Caco-2 (cell line): ENCODE measurements around the gene TRAF7. TPM values are rescaled to one million over a fixed set of nuclear protein-coding genes. Genes with fewer than 3 reads are reported as not detected.

Experiments used
- BruUV-seq: library from RNA; stranded (reverse); fragments of 400-500 nt; replicated peaks from 2 replicates; lab custom pipeline; 2021; lab: Mats Ljungman, UMichigan
- CTCF ChIA-PET: fragments of 300-600 bp; sonication (Branson Sonifier 250); formaldehyde crosslinking; loops from one replicate; lab custom pipeline; 2022; ENCODE audit warnings: antibody characterized with exemption; lab: Charles Lee
- POLR2A ChIA-PET: fragments of 300-600 bp; sonication (Branson Sonifier 250); formaldehyde crosslinking; loops from one replicate; lab custom pipeline; 2022; ENCODE audit warnings: antibody characterized with exemption; lab: Charles Lee
- DNase-seq, 2 experiments: peaks; one replicate each; pipeline versions ENCODE4 v3.0.0 to v3.0.0-alpha.2; 2020 to 2022
- H3K27me3 ChIP-seq: replicated peaks from 2 replicates; pipeline ENCODE4 v1.6.0; 2011; ENCODE audit warnings: low read length; ENCODE audit not compliant: control insufficient read depth, insufficient read depth
- H3K36me3 ChIP-seq: 2 replicates; pipeline ENCODE4 v1.5.1; 2011; ENCODE audit warnings: low read length; ENCODE audit not compliant: control insufficient read depth, insufficient read depth
- H3K4me1 ChIP-seq: fragments of 250-450 bp; sonication (Bioruptor Pico); 2 replicates; pipeline ENCODE4 v1.5.1; 2020; ENCODE audit warnings: mild to moderate bottlenecking
- H3K4me3 ChIP-seq: 2 replicates; pipeline ENCODE4 v1.5.1; 2011; ENCODE audit warnings: low read depth, mild to moderate bottlenecking, control low read depth, low read length
- H3K9me3 ChIP-seq: fragments of 250-450 bp; sonication (Bioruptor Pico); 2 replicates; pipeline ENCODE4 v1.5.1; 2020; ENCODE audit warnings: mild to moderate bottlenecking, moderate library complexity
- H3K27ac Mint-ChIP-seq: one replicate; pipeline ENCODE4 v1.8.0; 2022; ENCODE audit warnings: mixed read lengths; ENCODE audit not compliant: unreplicated experiment
- H3K27me3 Mint-ChIP-seq: one replicate; pipeline ENCODE4 v1.8.0; 2022; ENCODE audit warnings: mixed read lengths; ENCODE audit not compliant: insufficient read depth, unreplicated experiment
- H3K36me3 Mint-ChIP-seq: one replicate; pipeline ENCODE4 v1.8.0; 2022; ENCODE audit warnings: mild to moderate bottlenecking, mixed read lengths; ENCODE audit not compliant: insufficient read depth, unreplicated experiment
- H3K4me1 Mint-ChIP-seq: one replicate; pipeline ENCODE4 v1.8.0; 2022; ENCODE audit warnings: low read depth, mixed read lengths; ENCODE audit not compliant: unreplicated experiment
- H3K4me3 Mint-ChIP-seq: one replicate; pipeline ENCODE4 v1.8.0; 2022; ENCODE audit warnings: mild to moderate bottlenecking, moderate library complexity, mixed read lengths; ENCODE audit not compliant: unreplicated experiment
- H3K9me3 Mint-ChIP-seq: one replicate; pipeline ENCODE4 v1.8.0; 2022; ENCODE audit warnings: mixed read lengths; ENCODE audit not compliant: unreplicated experiment
- intact Hi-C: fragments of 100-400 bp; cut with micrococcal nuclease; formaldehyde crosslinking; loops from one replicate; pipeline ENCODE4 v1.10.0; 2022; ENCODE audit not compliant: unreplicated experiment
- total RNA-seq: library from RNA; stranded (reverse); gene quantifications from 2 replicates; pipeline ENCODE4 v1.2.3, GENCODE V29; 2022
- TF ChIP-seq, protein P1 (sequence below), 2 experiments: fragments of 200-600 bp in 1 of 2; IDR thresholded peaks; 1 replicate in 1 of 2; 2 replicates in 1 of 2; pipeline versions ENCODE4 v1.5.1 to v1.8.0; 2011 to 2022; ENCODE audit warnings: antibody characterized with exemption in 1 of 2, control low read depth in 1 of 2, inconsistent platforms in 1 of 2, low read depth in 1 of 2, low read length in 1 of 2, mild to moderate bottlenecking in 1 of 2, moderate library complexity in 1 of 2; ENCODE audit not compliant: insufficient read depth in 1 of 2, severe bottlenecking in 1 of 2, unreplicated experiment in 1 of 2

TRAF7 gene
- total RNA-seq, 1 experiment from 2014 or later = 66.3 TPM

DNA sequence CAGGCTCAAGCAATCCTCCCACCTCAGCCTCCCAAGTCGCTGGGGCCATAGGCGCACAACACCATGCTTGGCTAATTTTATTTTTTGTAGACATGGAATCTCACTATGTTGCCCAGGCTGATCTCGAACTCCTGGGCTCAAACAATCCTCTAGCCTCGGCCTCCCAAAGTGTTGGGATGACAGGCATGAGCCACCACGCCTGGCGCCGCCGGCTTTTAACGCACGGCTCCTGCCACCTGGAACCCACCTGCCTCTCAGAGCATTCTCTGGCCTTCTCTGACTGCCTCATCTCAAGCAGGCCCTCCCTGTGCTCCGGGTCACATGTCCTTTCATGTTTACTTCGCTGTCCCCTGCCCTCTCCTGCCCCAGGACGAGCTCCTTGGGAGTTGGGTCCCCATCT lies 30.5 kb downstream of the TRAF7 start:
- ChIA-PET POLR2A (interaction anchor here (0.6 kb wide), 1 partner anchor 129 kb away, joined by 5 read pairs; no protein-coding TSS in a partner anchor), CTCF (no interaction called here)
- H3K4me3 Mint-ChIP-seq = no peak overlapping the region
- no peaks in the 10 kb centered on the region for H3K27me3 ChIP-seq
- intact Hi-C loops = no loop called here
- H3K4me3 ChIP-seq = no peak overlapping the region
- no peaks in the 10 kb centered on the region for H3K9me3 Mint-ChIP-seq
- no peaks in the 10 kb centered on the region for H3K9me3 ChIP-seq
- no TSS peak for BruUV-seq
- no peaks in the 10 kb centered on the region for H3K27me3 Mint-ChIP-seq
- H3K27ac Mint-ChIP-seq = no peak overlapping the region
- TF ChIP-seq, protein P1, sequence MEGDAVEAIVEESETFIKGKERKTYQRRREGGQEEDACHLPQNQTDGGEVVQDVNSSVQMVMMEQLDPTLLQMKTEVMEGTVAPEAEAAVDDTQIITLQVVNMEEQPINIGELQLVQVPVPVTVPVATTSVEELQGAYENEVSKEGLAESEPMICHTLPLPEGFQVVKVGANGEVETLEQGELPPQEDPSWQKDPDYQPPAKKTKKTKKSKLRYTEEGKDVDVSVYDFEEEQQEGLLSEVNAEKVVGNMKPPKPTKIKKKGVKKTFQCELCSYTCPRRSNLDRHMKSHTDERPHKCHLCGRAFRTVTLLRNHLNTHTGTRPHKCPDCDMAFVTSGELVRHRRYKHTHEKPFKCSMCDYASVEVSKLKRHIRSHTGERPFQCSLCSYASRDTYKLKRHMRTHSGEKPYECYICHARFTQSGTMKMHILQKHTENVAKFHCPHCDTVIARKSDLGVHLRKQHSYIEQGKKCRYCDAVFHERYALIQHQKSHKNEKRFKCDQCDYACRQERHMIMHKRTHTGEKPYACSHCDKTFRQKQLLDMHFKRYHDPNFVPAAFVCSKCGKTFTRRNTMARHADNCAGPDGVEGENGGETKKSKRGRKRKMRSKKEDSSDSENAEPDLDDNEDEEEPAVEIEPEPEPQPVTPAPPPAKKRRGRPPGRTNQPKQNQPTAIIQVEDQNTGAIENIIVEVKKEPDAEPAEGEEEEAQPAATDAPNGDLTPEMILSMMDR (IDR thresholded peaks at IDR 0.05; ENCODE audit: insufficient read depth in 1 of 2, low read depth in 1 of 2, low read length in 1 of 2, severe bottlenecking in 1 of 2, unreplicated experiment in 1 of 2) = no peak
- peaks cover 14% of the 10 kb centered on the region for H3K36me3 Mint-ChIP-seq
- H3K36me3 ChIP-seq = no peaks in the 10 kb centered on the region; the same call in 1 of the 2 replicates
- no peak for DNase-seq
- H3K4me1 Mint-ChIP-seq = peaks cover 6% of the 10 kb centered on the region
- H3K4me1 ChIP-seq = no peaks in the 10 kb centered on the region

- intact Hi-C loops = no loop called here
- no peak for DNase-seq
- no peak overlapping the region for H3K4me3 ChIP-seq
- CTCF ChIA-PET = no interaction called here
- Mint-ChIP-seq H3K4me1 (peaks cover 6% of the 10 kb centered on the region), H3K4me3 (no peak overlapping the region), H3K27me3 (no peaks in the 10 kb centered on the region), H3K9me3 (no peaks in the 10 kb centered on the region), H3K36me3 (peaks cover 13% of the 10 kb centered on the region), H3K27ac (no peak overlapping the region)
- POLR2A ChIA-PET = interaction anchor here (0.6 kb wide), 1 partner anchor 130 kb away, joined by 5 read pairs; no protein-coding TSS in a partner anchor
- no TSS peak for BruUV-seq
- no peaks in the 10 kb centered on the region; the same call in 1 of the 2 replicates for H3K36me3 ChIP-seq
- TF ChIP-seq, protein P1 (IDR thresholded peaks at IDR 0.05; ENCODE audit: insufficient read depth in 1 of 2, low read depth in 1 of 2, low read length in 1 of 2, severe bottlenecking in 1 of 2, unreplicated experiment in 1 of 2) = no peak
- H3K9me3 ChIP-seq = no peaks in the 10 kb centered on the region
- H3K27me3 ChIP-seq = no peaks in the 10 kb centered on the region
- no peaks in the 10 kb centered on the region for H3K4me1 ChIP-seq
These were observed 30.9 kb downstream of the TRAF7 start for GRCh38 chr16:2186505-2186904.

DNA sequence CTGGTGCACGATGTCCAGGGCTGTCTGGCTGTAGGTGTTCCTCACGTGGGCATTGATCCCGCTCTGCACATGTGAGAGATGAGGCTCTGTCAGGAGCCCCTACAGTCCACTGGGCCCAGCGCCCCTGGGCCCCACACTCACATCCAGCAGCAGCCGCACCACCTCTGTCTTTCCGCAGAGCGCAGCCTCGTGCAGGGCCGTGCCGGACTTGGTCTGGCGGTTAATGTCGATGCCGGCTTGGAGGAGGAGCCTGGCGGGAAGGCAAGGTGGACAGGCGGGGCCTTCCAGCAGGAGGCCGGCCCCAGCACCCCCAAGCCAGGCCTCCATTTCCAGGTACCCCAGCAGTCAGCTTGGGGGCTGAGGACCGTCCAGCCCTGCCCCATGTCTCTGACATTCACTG lies 31.6 kb downstream of the TRAF7 start:
- H3K27me3 Mint-ChIP-seq = no peaks in the 10 kb centered on the region
- H3K4me1 Mint-ChIP-seq = no peaks in the 10 kb centered on the region
- no peak for DNase-seq
- Histone ChIP-seq H3K9me3 (no peaks in the 10 kb centered on the region), H3K36me3 (no peaks in the 10 kb centered on the region; the same call in 1 of the 2 replicates), H3K27me3 (no peaks in the 10 kb centered on the region), H3K4me1 (no peaks in the 10 kb centered on the region), H3K4me3 (no peak overlapping the region)
- no TSS peak for BruUV-seq
- CTCF ChIA-PET = interaction anchor here (0.6 kb wide), 1 partner anchor 1971 kb away, joined by 5 read pairs; no protein-coding TSS in a partner anchor
- intact Hi-C loops = no loop called here
- H3K4me3 Mint-ChIP-seq = no peak overlapping the region
- TF ChIP-seq, protein P1 (IDR thresholded peaks at IDR 0.05; ENCODE audit: insufficient read depth in 1 of 2, low read depth in 1 of 2, low read length in 1 of 2, severe bottlenecking in 1 of 2, unreplicated experiment in 1 of 2) = no peak
- H3K27ac Mint-ChIP-seq = no peak overlapping the region
- peaks cover 6% of the 10 kb centered on the region for H3K36me3 Mint-ChIP-seq
- POLR2A ChIA-PET = no interaction called here
- no peaks in the 10 kb centered on the region for H3K9me3 Mint-ChIP-seq
